Measurements from ENCODE around the gene SPATA13.

DNA sequence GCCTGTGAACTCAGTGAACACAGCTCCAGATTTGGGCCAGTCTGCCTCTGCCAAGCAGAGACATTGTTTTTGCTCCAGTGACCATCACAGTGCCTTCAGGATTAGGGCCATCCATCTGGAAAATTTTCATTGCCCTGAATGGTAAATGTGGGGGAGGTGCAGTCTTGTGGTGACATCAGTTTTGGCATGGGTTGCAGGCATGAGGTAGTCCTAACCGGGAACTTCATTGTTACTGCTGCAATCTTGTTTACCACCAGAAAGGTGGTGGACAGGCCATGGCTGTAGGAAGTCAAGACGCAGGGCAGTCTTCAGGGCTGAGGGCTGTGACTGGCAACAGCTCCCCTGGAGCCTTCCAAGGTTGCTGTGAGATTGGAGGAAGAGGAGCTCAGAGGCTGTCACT, 55.2 kb downstream of the SPATA13 start:
- TF ChIP-seq SIN3A (IDR thresholded peaks at IDR 0.05; ENCODE audit: borderline replicate concordance, insufficient read depth, low read length) (no peak), REST (IDR thresholded peaks at IDR 0.05; ENCODE audit: insufficient read depth in 1 of 2, low read depth in 2 of 2, low read length in 2 of 2) (no peak), POLR2AphosphoS5 (IDR thresholded peaks at IDR 0.05; ENCODE audit: low read depth, low read length) (no peak), TAF1 (IDR thresholded peaks at IDR 0.05; ENCODE audit: borderline replicate concordance, insufficient read depth, low read length) (no peak), FOXP2 (optimal IDR thresholded peaks at IDR 0.05; ENCODE audit: borderline replicate concordance, extremely low read depth, extremely low read length, insufficient read depth) (no peak)

All from PFSK-1 (cell line).